MCF 10A (cell line): ENCODE measurements around the gene CFAP126. TPM values are rescaled to one million over a fixed set of nuclear protein-coding genes. Genes with fewer than 3 reads are reported as not detected.
"Not testable (repeated sequence)": the region's sequence is repeated elsewhere in the genome, so short reads cannot be mapped to it uniquely, and the experiment has no call there.

ENCODE experiments used
- Bru-seq: library from RNA; stranded (reverse); fragments of 400-500 nt; gene quantifications from one replicate; lab custom pipeline; 2021; lab: Mats Ljungman, UMichigan
- BruChase-seq, 2 experiments: library from RNA; stranded (reverse); fragments of 400-500 nt; gene quantifications; one replicate each; lab custom pipeline; 2021; lab: Mats Ljungman, UMichigan
- BruUV-seq: library from RNA; stranded (reverse); fragments of 400-500 nt; replicated peaks from 2 replicates; lab custom pipeline; 2021; lab: Mats Ljungman, UMichigan
- CTCF ChIA-PET: fragments of 300-600 bp; sonication (Branson Sonifier 250); formaldehyde crosslinking; extraction: SDS; loops from one replicate; lab custom pipeline; 2021; ENCODE audit warnings: antibody characterized with exemption, inconsistent platforms; lab: Yijun Ruan, JAX
- POLR2A ChIA-PET: fragments of 300-600, 350-650 bp; sonication (Branson Sonifier 250); formaldehyde crosslinking; extraction: SDS; loops from one replicate; lab custom pipeline; 2020; ENCODE audit warnings: antibody characterized with exemption, inconsistent platforms; lab: Yijun Ruan, JAX
- DNase-seq: peaks from one replicate; pipeline ENCODE4 v3.0.0-alpha.2; 2018; ENCODE audit not compliant: unreplicated experiment
- H3K27ac Mint-ChIP-seq: one replicate; pipeline ENCODE4 v1.8.0; 2022; ENCODE audit warnings: mild to moderate bottlenecking, low read depth, mixed read lengths; ENCODE audit not compliant: unreplicated experiment
- H3K27me3 Mint-ChIP-seq: one replicate; pipeline ENCODE4 v1.8.0; 2022; ENCODE audit warnings: mixed read lengths; ENCODE audit not compliant: insufficient read depth, unreplicated experiment
- H3K36me3 Mint-ChIP-seq: one replicate; pipeline ENCODE4 v1.8.0; 2022; ENCODE audit warnings: mild to moderate bottlenecking, moderate library complexity, mixed read lengths; ENCODE audit not compliant: insufficient read depth, unreplicated experiment
- H3K4me1 Mint-ChIP-seq: one replicate; pipeline ENCODE4 v1.8.0; 2022; ENCODE audit warnings: mixed read lengths; ENCODE audit not compliant: insufficient read depth, unreplicated experiment
- H3K4me3 Mint-ChIP-seq: one replicate; pipeline ENCODE4 v1.8.0; 2022; ENCODE audit warnings: mild to moderate bottlenecking, moderate library complexity, mixed read lengths; ENCODE audit not compliant: unreplicated experiment
- H3K9me3 Mint-ChIP-seq: one replicate; pipeline ENCODE4 v1.8.0; 2022; ENCODE audit warnings: mixed read lengths; ENCODE audit not compliant: unreplicated experiment
- CTCF ChIP-seq: fragments of 200-600 bp; IDR thresholded peaks from one replicate; pipeline ENCODE4 v1.8.0; 2022; ENCODE audit warnings: antibody characterized with exemption, mild to moderate bottlenecking; ENCODE audit not compliant: unreplicated experiment
- intact Hi-C: fragments of 100-400 bp; cut with micrococcal nuclease; formaldehyde crosslinking; loops from 2 replicates; pipeline ENCODE4 v1.14.1; 2022
- long read RNA-seq: library from polyadenylated mRNA; stranded (forward); transcript quantifications from one replicate; pipeline ENCODE4 v2.0.0, GENCODE V29; 2022
- total RNA-seq: library from RNA; stranded (reverse); gene quantifications from 2 replicates; pipeline ENCODE4 v1.2.3, GENCODE V29; 2022

Gene CFAP126
- total RNA-seq (not detected in 2 replicates), Bru-seq, nascent RNA (not detected), BruChase-seq, experiment 1, labeled RNA remaining after a 6-hour chase (not detected), BruChase-seq, experiment 2, labeled RNA remaining after a 2-hour chase (not detected)
- long read RNA-seq, partial matches to known transcripts, result 0 of 1 reads
- long read RNA-seq, other reads (novel, unspliced or antisense), result 1 of 1 reads

- no TSS peak for BruUV-seq
- Mint-ChIP-seq H3K27ac (peak within 1 kb of the TSS; percentile 36), H3K4me3 (no peak within 1 kb of the TSS), H3K27me3 (no peaks in the 10 kb centered on the region), H3K4me1 (peaks cover 5% of the 10 kb centered on the region), H3K9me3 (no peaks in the 10 kb centered on the region), H3K36me3 (peaks cover 45% of the 10 kb centered on the region)
- intact Hi-C loops, result no loop called here
- POLR2A ChIA-PET, result interaction anchor here (0.9 to 1.3 kb wide), 5 partner anchors 10 to 140 kb away, joined by 3 to 5 read pairs (median 3); no protein-coding TSS in a partner anchor
- peak; percentile 75 for DNase-seq
- CTCF ChIA-PET, result interaction anchor here (0.6 to 7.6 kb wide), 9 partner anchors 13 to 186 kb away, joined by 3 to 60 read pairs (median 4); partner anchors contain the start of gene TOMM40L
- no peak for TF ChIP-seq CTCF
These were observed at the start of gene CFAP126 for GRCh38 chr1:161367684-161368400. TSS of gene CFAP126 (minus strand) at chr1:161367876. CDS start at chr1:161367868, 8 bp downstream.

- DNase-seq, CTCF ChIA-PET, BruUV-seq, intact Hi-C loops, H3K4me1 Mint-ChIP-seq, H3K27ac Mint-ChIP-seq, H3K9me3 Mint-ChIP-seq, H3K27me3 Mint-ChIP-seq, H3K4me3 Mint-ChIP-seq, POLR2A ChIA-PET, H3K36me3 Mint-ChIP-seq: not testable (repeated sequence)
These were observed 45.4 kb upstream of the CFAP126 start for GRCh38 chr1:161413050-161413449.

- H3K36me3 Mint-ChIP-seq, H3K27me3 Mint-ChIP-seq, H3K27ac Mint-ChIP-seq, intact Hi-C loops, H3K9me3 Mint-ChIP-seq, POLR2A ChIA-PET, DNase-seq, H3K4me1 Mint-ChIP-seq, BruUV-seq, H3K4me3 Mint-ChIP-seq: not testable (repeated sequence)
- CTCF ChIA-PET, result interaction anchor here (0.7 kb wide), 1 partner anchor 67 kb away, joined by 3 read pairs; no protein-coding TSS in a partner anchor
These were observed 42.9 kb upstream of the CFAP126 start for GRCh38 chr1:161410636-161410970.

- H3K9me3 Mint-ChIP-seq, H3K27me3 Mint-ChIP-seq, POLR2A ChIA-PET, CTCF ChIA-PET, H3K27ac Mint-ChIP-seq, H3K36me3 Mint-ChIP-seq, H3K4me1 Mint-ChIP-seq, H3K4me3 Mint-ChIP-seq, BruUV-seq, DNase-seq, intact Hi-C loops: not testable (repeated sequence)
These were observed 42.4 kb upstream of the CFAP126 start for GRCh38 chr1:161409848-161410635.

- Mint-ChIP-seq H3K27ac (no peak overlapping the region), H3K9me3 (no peaks in the 10 kb centered on the region), H3K27me3 (no peaks in the 10 kb centered on the region), H3K4me1 (no peaks in the 10 kb centered on the region), H3K4me3 (no peak overlapping the region), H3K36me3 (no peaks in the 10 kb centered on the region)
- TF ChIP-seq CTCF, result no peak
- POLR2A ChIA-PET, result interaction anchor here (0.8 kb wide), 1 partner anchor 17 kb away, joined by 3 read pairs; no protein-coding TSS in a partner anchor
- DNase-seq, result no peak
- intact Hi-C loops, result no loop called here
- no TSS peak for BruUV-seq
- CTCF ChIA-PET, result interaction anchor here (0.7 to 1.0 kb wide), 3 partner anchors 8 to 629 kb away, joined by 3 to 4 read pairs (median 3); no protein-coding TSS in a partner anchor
These were observed 40.9 kb upstream of the CFAP126 start for GRCh38 chr1:161408429-161409052.
